Kidney epithelial cell (primary cell): ENCODE results near the gene IQSEC2. TPM values are rescaled to one million over a fixed set of nuclear protein-coding genes. Genes with fewer than 3 reads are reported as not detected.

Experiments used
- DNase-seq: peaks from one replicate; pipeline ENCODE4 v3.0.0-alpha.2; 2010; ENCODE audit warnings: low read depth
- H3K27me3 ChIP-seq: 2 replicates; pipeline ENCODE4 v1.6.0; 2011; ENCODE audit warnings: low read length; ENCODE audit not compliant: control insufficient read depth, insufficient read depth
- H3K36me3 ChIP-seq: 2 replicates; pipeline ENCODE4 v1.5.1; 2011; ENCODE audit warnings: low read length; ENCODE audit not compliant: control insufficient read depth, insufficient read depth
- H3K4me3 ChIP-seq: 2 replicates; pipeline ENCODE4 v1.5.1; 2011; ENCODE audit warnings: low read depth, mild to moderate bottlenecking, control low read depth, low read length
- CTCF ChIP-seq: IDR thresholded peaks from 2 replicates; pipeline ENCODE4 v1.5.1; 2011; ENCODE audit warnings: mild to moderate bottlenecking, moderate library complexity, low read length, control low read depth, inconsistent platforms; ENCODE audit not compliant: insufficient read depth, poor library complexity, severe bottlenecking
- total RNA-seq: library from RNA; depleted of rRNA; stranded (reverse); fragments of >200 nt; gene quantifications from 2 replicates; pipeline ENCODE4 v1.2.3, GENCODE V29; 2015

Gene IQSEC2
- total RNA-seq, 1 donor from 2014 or later = 7.2 TPM

- TF ChIP-seq CTCF = no peak
- no peak overlapping the region for H3K4me3 ChIP-seq
- DNase-seq = no peak
- H3K27me3 ChIP-seq = no peaks in the 10 kb centered on the region
- no peaks in the 10 kb centered on the region for H3K36me3 ChIP-seq
Measured at GRCh38 chrX:53308836-53309235, 27.5 kb upstream of the IQSEC2 start.

GRCh38 chrX:53305996-53306937 lies 24.9 kb upstream of the IQSEC2 start:
- no peak overlapping the region for H3K4me3 ChIP-seq
- no peaks in the 10 kb centered on the region for H3K27me3 ChIP-seq
- no peaks in the 10 kb centered on the region for H3K36me3 ChIP-seq
- TF ChIP-seq CTCF = no peak
- DNase-seq = no peak

DNA sequence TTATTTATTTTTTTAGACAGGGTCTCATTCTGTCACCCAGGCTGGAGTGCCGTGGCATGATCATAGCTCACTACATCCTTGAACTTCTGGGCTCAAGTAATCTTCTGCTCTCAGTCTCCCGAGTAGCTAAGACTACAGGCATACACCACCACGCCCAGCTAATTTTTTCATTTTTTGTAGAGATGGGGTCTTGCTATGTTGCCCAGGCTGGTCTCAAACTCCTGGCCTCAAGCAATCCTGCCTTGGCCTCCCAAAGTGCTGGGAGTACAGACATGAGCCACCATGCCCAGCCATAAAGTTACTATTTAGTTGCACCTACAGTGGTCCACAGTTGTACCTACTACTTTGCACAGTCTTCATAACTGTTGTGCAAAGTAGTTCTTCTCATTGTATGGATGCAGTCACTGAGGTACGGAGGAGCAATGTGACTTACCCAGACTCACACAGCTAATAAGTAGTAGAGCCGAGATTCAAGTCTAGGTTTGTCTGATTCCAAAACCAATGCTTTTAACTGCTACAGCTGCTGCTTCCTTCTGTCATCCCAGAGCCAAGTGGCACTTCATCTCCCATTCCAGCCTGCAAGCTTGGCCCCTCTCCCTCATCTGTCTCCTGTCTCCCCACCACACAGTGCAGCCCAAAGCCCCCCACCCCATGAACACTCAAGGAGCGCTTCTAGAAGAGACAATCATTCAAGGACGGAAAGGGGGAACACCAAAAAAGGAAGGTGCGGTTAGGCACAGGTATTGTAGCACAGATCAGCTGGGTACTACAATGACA lies 24.0 kb upstream of the IQSEC2 start:
- H3K27me3 ChIP-seq = no peaks in the 10 kb centered on the region
- H3K4me3 ChIP-seq = no peak overlapping the region
- no peak for DNase-seq
- no peak for TF ChIP-seq CTCF
- no peaks in the 10 kb centered on the region for H3K36me3 ChIP-seq

GRCh38 chrX:53303195-53303594 lies 21.8 kb upstream of the IQSEC2 start:
- DNase-seq = no peak
- Histone ChIP-seq H3K36me3 (no peaks in the 10 kb centered on the region), H3K4me3 (no peak overlapping the region), H3K27me3 (peaks cover 2% of the 10 kb centered on the region)
- no peak for TF ChIP-seq CTCF

- H3K27me3 ChIP-seq = peaks cover 2% of the 10 kb centered on the region
- DNase-seq = no peak
- no peaks in the 10 kb centered on the region for H3K36me3 ChIP-seq
- no peak for TF ChIP-seq CTCF
- no peak overlapping the region for H3K4me3 ChIP-seq
Measured at GRCh38 chrX:53300157-53300556, 18.8 kb upstream of the IQSEC2 start.
